Astrocyte (in vitro differentiated cells and primary cell): ENCODE data around the gene KLRD1.

Source experiments
- CTCF ChIP-seq: IDR thresholded peaks from 2 replicates; pipeline ENCODE4 v1.5.1; 2011; ENCODE audit warnings: low read depth, mild to moderate bottlenecking, inconsistent platforms, low read length, moderate library complexity; ENCODE audit not compliant: insufficient read depth
- EZH2 ChIP-seq: IDR thresholded peaks from 2 replicates; pipeline ENCODE4 v1.6.1; 2012; ENCODE audit warnings: mild to moderate bottlenecking, low read length, inconsistent platforms; ENCODE audit not compliant: insufficient read depth

GRCh38 chr12:10278104-10278503 is 29.6 kb upstream of the KLRD1 start:
- TF ChIP-seq CTCF (no peak), EZH2 (no peak)
